Loucy (cell line): Measurements from ENCODE around the gene CYP4F8.

Source experiments
- H2AFZ ChIP-seq: fragments of 200-600 bp; sonication (generic); 2 replicates; pipeline ENCODE4 v1.6.0; 2016; ENCODE audit warnings: antibody characterized with exemption, mild to moderate bottlenecking, low read length, moderate library complexity
- H3F3A ChIP-seq: fragments of 200-600 bp; 2 replicates; pipeline ENCODE4 v1.6.0; 2016; ENCODE audit warnings: antibody characterized with exemption, low read depth, mild to moderate bottlenecking
- H3K27me3 ChIP-seq: fragments of 200-600 bp; sonication (generic); 2 replicates; pipeline ENCODE4 v1.6.1; 2014; ENCODE audit warnings: low read length, mild to moderate bottlenecking; ENCODE audit not compliant: insufficient read depth, poor library complexity, severe bottlenecking
- H3K36me3 ChIP-seq: fragments of 200-600 bp; sonication (generic); 2 replicates; pipeline ENCODE4 v1.6.1; 2016; ENCODE audit warnings: low read length; ENCODE audit not compliant: insufficient read depth
- H3K4me1 ChIP-seq: fragments of 200-600 bp; sonication (generic); 2 replicates; pipeline ENCODE4 v1.5.1; 2014; ENCODE audit warnings: low read length, mild to moderate bottlenecking; ENCODE audit not compliant: insufficient read depth, poor library complexity, severe bottlenecking
- H3K4me2 ChIP-seq: fragments of 200-600 bp; sonication (generic); 2 replicates; pipeline ENCODE4 v1.6.0; 2014; ENCODE audit warnings: antibody characterized with exemption, low read length, low read depth, mild to moderate bottlenecking; ENCODE audit not compliant: poor library complexity, severe bottlenecking
- H3K4me3 ChIP-seq: fragments of 200-600 bp; sonication (generic); 2 replicates; pipeline ENCODE4 v1.5.1; 2014; ENCODE audit warnings: low read length, mild to moderate bottlenecking, mixed read lengths; ENCODE audit not compliant: poor library complexity, severe bottlenecking
- H3K79me2 ChIP-seq: fragments of 200-600 bp; sonication (generic); 2 replicates; pipeline ENCODE4 v1.6.1; 2014; ENCODE audit warnings: low read length; ENCODE audit not compliant: insufficient read depth
- H3K9ac ChIP-seq: fragments of 200-600 bp; sonication (generic); 2 replicates; pipeline ENCODE4 v1.6.0; 2014; ENCODE audit warnings: mild to moderate bottlenecking, low read depth, low read length, moderate library complexity; ENCODE audit not compliant: poor library complexity, severe bottlenecking
- H3K9me2 ChIP-seq: fragments of 200-600 bp; sonication (generic); replicated peaks from 2 replicates; pipeline ENCODE4 v1.6.1; 2016; ENCODE audit warnings: low read depth, low read length, mixed read lengths
- H3K9me3 ChIP-seq: fragments of 200-600 bp; sonication (generic); 2 replicates; pipeline ENCODE4 v1.6.1; 2014; ENCODE audit warnings: mild to moderate bottlenecking, antibody characterized with exemption, low read length, low read depth; ENCODE audit not compliant: insufficient read depth
- H4K20me1 ChIP-seq: fragments of 200-600 bp; sonication (generic); 2 replicates; pipeline ENCODE4 v1.6.0; 2014; ENCODE audit warnings: antibody characterized with exemption, low read length, mild to moderate bottlenecking; ENCODE audit not compliant: insufficient read depth, poor library complexity, severe bottlenecking
- EZH2phosphoT487 ChIP-seq: fragments of 200-600 bp; IDR thresholded peaks from 2 replicates; pipeline ENCODE4 v1.6.1; 2018; ENCODE audit warnings: antibody characterized with exemption, mild to moderate bottlenecking, moderate library complexity, borderline replicate concordance
- TF ChIP-seq, protein P1 (sequence below): fragments of 200-600 bp; sonication (generic); conservative IDR thresholded peaks from 2 replicates; pipeline ENCODE4 v1.5.1; 2014; ENCODE audit warnings: mild to moderate bottlenecking, antibody characterized with exemption, low read length

The CYP4F8 gene

DNA sequence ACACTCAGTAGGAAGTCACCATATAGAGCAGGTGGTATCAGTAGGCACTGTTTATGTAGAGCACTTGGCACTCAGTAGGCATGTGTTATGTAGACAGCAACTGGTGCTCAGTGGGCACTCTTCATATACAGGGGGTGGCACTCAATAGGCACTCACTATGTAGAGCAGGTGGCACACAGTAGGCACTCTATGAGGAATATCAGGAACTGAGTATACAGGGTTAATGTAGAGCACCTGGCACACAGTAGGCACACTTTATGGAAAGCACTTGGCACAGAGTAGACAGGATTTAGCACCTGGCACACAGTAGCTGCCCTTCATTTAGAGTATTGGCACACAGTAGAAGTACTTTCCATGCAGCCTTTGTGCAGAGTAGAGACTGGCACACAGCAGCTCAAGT is 24.6 kb downstream of the CYP4F8 start:
- no peaks in the 10 kb centered on the region for H3K9me2 ChIP-seq
- TF ChIP-seq, protein P1, sequence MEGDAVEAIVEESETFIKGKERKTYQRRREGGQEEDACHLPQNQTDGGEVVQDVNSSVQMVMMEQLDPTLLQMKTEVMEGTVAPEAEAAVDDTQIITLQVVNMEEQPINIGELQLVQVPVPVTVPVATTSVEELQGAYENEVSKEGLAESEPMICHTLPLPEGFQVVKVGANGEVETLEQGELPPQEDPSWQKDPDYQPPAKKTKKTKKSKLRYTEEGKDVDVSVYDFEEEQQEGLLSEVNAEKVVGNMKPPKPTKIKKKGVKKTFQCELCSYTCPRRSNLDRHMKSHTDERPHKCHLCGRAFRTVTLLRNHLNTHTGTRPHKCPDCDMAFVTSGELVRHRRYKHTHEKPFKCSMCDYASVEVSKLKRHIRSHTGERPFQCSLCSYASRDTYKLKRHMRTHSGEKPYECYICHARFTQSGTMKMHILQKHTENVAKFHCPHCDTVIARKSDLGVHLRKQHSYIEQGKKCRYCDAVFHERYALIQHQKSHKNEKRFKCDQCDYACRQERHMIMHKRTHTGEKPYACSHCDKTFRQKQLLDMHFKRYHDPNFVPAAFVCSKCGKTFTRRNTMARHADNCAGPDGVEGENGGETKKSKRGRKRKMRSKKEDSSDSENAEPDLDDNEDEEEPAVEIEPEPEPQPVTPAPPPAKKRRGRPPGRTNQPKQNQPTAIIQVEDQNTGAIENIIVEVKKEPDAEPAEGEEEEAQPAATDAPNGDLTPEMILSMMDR: no peak
- TF ChIP-seq EZH2phosphoT487: no peak
- H3K9ac ChIP-seq: no peak overlapping the region
- H3F3A ChIP-seq: no peaks in the 10 kb centered on the region
- no peak overlapping the region for H3K4me2 ChIP-seq
- no peaks in the 10 kb centered on the region for H4K20me1 ChIP-seq
- no peak overlapping the region for H3K4me3 ChIP-seq
- no peak overlapping the region for H2AFZ ChIP-seq
- no peaks in the 10 kb centered on the region for H3K36me3 ChIP-seq
- H3K4me1 ChIP-seq: no peaks in the 10 kb centered on the region
- H3K9me3 ChIP-seq: no peaks in the 10 kb centered on the region
- no peaks in the 10 kb centered on the region for H3K27me3 ChIP-seq
- H3K79me2 ChIP-seq: no peaks in the 10 kb centered on the region

DNA sequence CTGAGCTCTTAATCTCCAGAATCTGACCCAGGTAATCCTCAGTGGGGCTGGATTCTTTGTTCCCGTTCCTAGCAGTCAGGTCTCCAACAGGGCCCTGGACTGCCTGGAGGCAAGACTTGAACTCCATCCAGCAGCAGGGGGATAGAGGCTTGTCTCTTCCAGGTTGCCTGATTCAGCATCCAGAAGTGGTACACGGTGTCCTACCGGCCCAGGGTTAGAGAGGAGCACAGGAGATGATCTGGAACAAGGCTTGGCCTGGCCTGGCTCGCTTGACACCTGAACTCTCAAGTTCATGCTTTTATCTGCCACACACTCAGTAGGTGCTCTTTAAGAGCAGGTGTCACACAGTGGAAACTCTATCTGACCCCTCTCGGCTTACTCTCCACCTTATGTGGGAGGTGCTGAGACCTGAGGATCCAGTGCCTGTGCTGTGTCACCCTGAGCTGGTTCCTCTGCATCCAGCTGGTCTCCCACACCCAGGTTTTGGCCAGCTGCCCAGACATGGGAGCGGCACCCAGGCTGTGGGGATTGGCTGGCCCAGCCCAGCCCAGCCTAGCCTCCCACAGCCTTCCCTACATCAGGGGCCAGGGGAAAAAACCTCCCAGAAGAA is 25.4 kb downstream of the CYP4F8 start, which contains the start of gene CYP4F3:
CYP4F3 (plus strand) TSS at position 604 of the 610 bp plus-strand sequence. CDS start 519 bp downstream, outside the sequence.
- H3K79me2 ChIP-seq: no peaks in the 10 kb centered on the region
- no peaks in the 10 kb centered on the region for H3K9me3 ChIP-seq
- TF ChIP-seq EZH2phosphoT487: no peak
- H4K20me1 ChIP-seq: no peaks in the 10 kb centered on the region
- H3K27me3 ChIP-seq: no peaks in the 10 kb centered on the region
- H3K9me2 ChIP-seq: no peaks in the 10 kb centered on the region
- H2AFZ ChIP-seq: no peak within 1 kb of the TSS
- no peak within 1 kb of the TSS for H3K9ac ChIP-seq
- no peak within 1 kb of the TSS for H3K4me2 ChIP-seq
- H3K4me3 ChIP-seq: no peak within 1 kb of the TSS
- H3F3A ChIP-seq: no peaks in the 10 kb centered on the region
- no peaks in the 10 kb centered on the region for H3K4me1 ChIP-seq
- no peaks in the 10 kb centered on the region for H3K36me3 ChIP-seq

DNA sequence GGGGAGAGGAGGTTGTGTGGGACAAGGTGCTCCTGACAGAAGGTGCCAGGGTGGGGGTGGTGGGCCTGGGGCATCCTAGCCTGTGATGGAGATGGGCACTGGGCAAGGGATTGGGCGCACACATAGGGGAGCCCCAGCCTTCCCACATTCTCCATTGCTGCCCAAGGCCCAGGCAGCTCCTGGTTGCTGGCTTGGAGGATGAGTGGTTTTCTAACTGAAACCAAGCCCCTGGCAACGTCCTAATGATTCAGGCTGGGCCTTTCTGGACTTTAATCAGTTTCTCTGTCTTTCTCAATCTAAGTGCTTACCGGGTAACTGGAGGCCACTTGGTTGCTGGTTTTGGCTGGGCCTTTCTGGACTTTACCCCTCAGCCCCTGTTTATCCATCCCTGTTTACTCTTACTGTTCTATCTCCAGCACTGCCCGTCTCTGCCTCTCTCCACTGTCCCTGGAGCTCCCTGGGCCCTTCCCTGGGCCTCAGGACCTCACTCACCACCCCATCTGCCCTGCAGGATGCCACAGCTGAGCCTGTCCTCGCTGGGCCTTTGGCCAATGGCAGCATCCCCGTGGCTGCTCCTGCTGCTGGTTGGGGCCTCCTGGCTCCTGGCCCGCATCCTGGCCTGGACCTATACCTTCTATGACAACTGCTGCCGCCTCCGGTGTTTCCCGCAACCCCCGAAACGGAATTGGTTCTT is 26.0 kb downstream of the CYP4F8 start:
- Histone ChIP-seq H3K4me3 (no peak overlapping the region), H3K4me2 (no peak overlapping the region), H3K36me3 (no peaks in the 10 kb centered on the region), H2AFZ (no peak overlapping the region), H3K9ac (no peak overlapping the region), H3K9me2 (no peaks in the 10 kb centered on the region), H3K27me3 (no peaks in the 10 kb centered on the region), H3K9me3 (no peaks in the 10 kb centered on the region), H3K79me2 (no peaks in the 10 kb centered on the region), H3F3A (no peaks in the 10 kb centered on the region), H3K4me1 (no peaks in the 10 kb centered on the region), H4K20me1 (no peaks in the 10 kb centered on the region)
- TF ChIP-seq, protein P1: no peak
- no peak for TF ChIP-seq EZH2phosphoT487
